Endodermal cell (in vitro differentiated cells): ENCODE data around the gene BAHCC1. TPM values are rescaled to one million over a fixed set of nuclear protein-coding genes. Genes with fewer than 3 reads are reported as not detected.
A peak's percentile ranks its signal among the peaks of the same experiment; 100 is the strongest.

ENCODE experiments used
- DNase-seq: peaks from one replicate; pipeline ENCODE4 v3.0.0-alpha.2; 2017
- H3K27ac ChIP-seq: 2 replicates; pipeline ENCODE4 v1.5.1; 2013; ENCODE audit warnings: mild to moderate bottlenecking, low read depth, low read length, moderate library complexity
- H3K27me3 ChIP-seq: 2 replicates; pipeline ENCODE4 v1.6.1; 2013; ENCODE audit warnings: mild to moderate bottlenecking, low read length, moderate library complexity; ENCODE audit not compliant: insufficient read depth, control insufficient read depth, poor library complexity, severe bottlenecking
- H3K36me3 ChIP-seq: 2 replicates; pipeline ENCODE4 v1.7.0; 2013; ENCODE audit warnings: mild to moderate bottlenecking, low read length, moderate library complexity; ENCODE audit not compliant: control insufficient read depth, insufficient read depth
- H3K4me1 ChIP-seq: one replicate; pipeline ENCODE4 v1.7.0; 2013; ENCODE audit warnings: low read length; ENCODE audit not compliant: control insufficient read depth, insufficient read depth
- H3K4me3 ChIP-seq: 2 replicates; pipeline ENCODE4 v1.5.1; 2013; ENCODE audit warnings: mild to moderate bottlenecking, low read length, moderate library complexity
- H3K9ac ChIP-seq: 2 replicates; pipeline ENCODE4 v1.6.1; 2013; ENCODE audit warnings: mild to moderate bottlenecking, low read length, moderate library complexity; ENCODE audit not compliant: poor library complexity, severe bottlenecking; ENCODE audit errors: extremely low read depth
- H3K9me3 ChIP-seq: 2 replicates; pipeline ENCODE4 v1.6.1; 2013; ENCODE audit warnings: mild to moderate bottlenecking, low read length, moderate library complexity; ENCODE audit not compliant: control insufficient read depth
- H3K27ac Mint-ChIP-seq: 2 replicates; pipeline ENCODE4 v1.8.0; 2020; ENCODE audit warnings: mixed read lengths
- H3K27me3 Mint-ChIP-seq: 2 replicates; pipeline ENCODE4 v1.8.0; 2021; ENCODE audit warnings: mild to moderate bottlenecking, mixed read lengths; ENCODE audit not compliant: insufficient read depth
- H3K36me3 Mint-ChIP-seq: 2 replicates; pipeline ENCODE4 v1.8.0; 2020; ENCODE audit warnings: low read depth, mixed read lengths
- H3K4me1 Mint-ChIP-seq: 2 replicates; pipeline ENCODE4 v1.8.0; 2020; ENCODE audit warnings: mixed read lengths
- H3K4me3 Mint-ChIP-seq: 2 replicates; pipeline ENCODE4 v1.8.0; 2020; ENCODE audit warnings: mild to moderate bottlenecking, moderate library complexity, mixed read lengths
- H3K9me3 Mint-ChIP-seq: 2 replicates; pipeline ENCODE4 v1.8.0; 2020; ENCODE audit warnings: mild to moderate bottlenecking, mixed read lengths
- WGBS, 2 experiments: methylation state at CpG; one replicate each; pipeline versions ENCODE4 v1.1.5 to v1.1.7; 2013; ENCODE audit warnings: missing lambda C conversion rate in 2 of 2, mixed read lengths in 1 of 2; ENCODE audit not compliant: insufficient coverage in 1 of 2, insufficient read length in 1 of 2; 5-methylcytosine and 5-hydroxymethylcytosine counted together
- total RNA-seq, 2 donors: library from RNA; stranded (reverse); fragmentation: NEBNext Ultra II Directional in 1 of 2; extraction: Animal tissue kit (Norgen Biotek cat#: 25700) in 1 of 2; gene quantifications; 2 replicates in 1 of 2; 3 replicates in 1 of 2; pipeline ENCODE4 v1.2.1, GENCODE V29; 2021
- TF ChIP-seq, protein P1 (sequence below): fragments of 200-600 bp; sonication (generic); conservative IDR thresholded peaks from 2 replicates; pipeline ENCODE4 v1.5.0; 2021; ENCODE audit warnings: antibody characterized with exemption, mild to moderate bottlenecking

BAHCC1 gene
- total RNA-seq, 2 donors from 2014 or later, result 63.9 to 78.1 TPM

DNA sequence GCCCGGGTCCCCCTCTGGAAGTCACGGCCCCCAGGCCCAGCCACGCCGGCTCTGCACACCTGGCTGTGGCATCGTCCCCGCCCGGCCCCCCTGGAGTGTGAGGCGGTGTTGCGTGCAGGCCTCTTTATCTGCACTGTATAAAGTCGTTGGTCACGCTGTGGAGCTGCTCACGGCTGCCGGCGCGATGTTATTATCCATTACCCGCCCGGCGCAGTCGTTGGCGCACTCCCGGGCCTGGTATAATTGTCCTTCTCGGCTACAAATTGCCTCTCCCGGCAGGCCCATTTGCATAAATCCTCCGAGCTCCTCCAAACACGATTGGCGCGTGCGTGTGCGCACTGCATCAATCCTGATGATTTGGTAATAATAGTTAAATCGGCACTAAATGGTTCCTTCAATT is 57.8 kb downstream of the BAHCC1 start:
- H3K36me3 Mint-ChIP-seq, result peaks cover 10% of the 10 kb centered on the region
- WGBS, 2 experiments, result 94 to 95% methylated on average over 26 to 30 of the region's 30 CpGs
- Histone ChIP-seq H3K9ac (no peak overlapping the region), H3K27me3 (no peaks in the 10 kb centered on the region), H3K9me3 (no peaks in the 10 kb centered on the region), H3K4me1 (peaks cover 5% of the 10 kb centered on the region), H3K27ac (peak overlapping the region; percentile 32), H3K4me3 (no peak overlapping the region), H3K36me3 (no peaks in the 10 kb centered on the region)
- H3K27ac Mint-ChIP-seq, result no peak overlapping the region
- DNase-seq, result no peak
- TF ChIP-seq, protein P1, sequence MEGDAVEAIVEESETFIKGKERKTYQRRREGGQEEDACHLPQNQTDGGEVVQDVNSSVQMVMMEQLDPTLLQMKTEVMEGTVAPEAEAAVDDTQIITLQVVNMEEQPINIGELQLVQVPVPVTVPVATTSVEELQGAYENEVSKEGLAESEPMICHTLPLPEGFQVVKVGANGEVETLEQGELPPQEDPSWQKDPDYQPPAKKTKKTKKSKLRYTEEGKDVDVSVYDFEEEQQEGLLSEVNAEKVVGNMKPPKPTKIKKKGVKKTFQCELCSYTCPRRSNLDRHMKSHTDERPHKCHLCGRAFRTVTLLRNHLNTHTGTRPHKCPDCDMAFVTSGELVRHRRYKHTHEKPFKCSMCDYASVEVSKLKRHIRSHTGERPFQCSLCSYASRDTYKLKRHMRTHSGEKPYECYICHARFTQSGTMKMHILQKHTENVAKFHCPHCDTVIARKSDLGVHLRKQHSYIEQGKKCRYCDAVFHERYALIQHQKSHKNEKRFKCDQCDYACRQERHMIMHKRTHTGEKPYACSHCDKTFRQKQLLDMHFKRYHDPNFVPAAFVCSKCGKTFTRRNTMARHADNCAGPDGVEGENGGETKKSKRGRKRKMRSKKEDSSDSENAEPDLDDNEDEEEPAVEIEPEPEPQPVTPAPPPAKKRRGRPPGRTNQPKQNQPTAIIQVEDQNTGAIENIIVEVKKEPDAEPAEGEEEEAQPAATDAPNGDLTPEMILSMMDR, result no peak
- no peaks in the 10 kb centered on the region for H3K27me3 Mint-ChIP-seq
- no peaks in the 10 kb centered on the region for H3K9me3 Mint-ChIP-seq
- H3K4me1 Mint-ChIP-seq, result no peaks in the 10 kb centered on the region
- H3K4me3 Mint-ChIP-seq, result no peak overlapping the region

DNA sequence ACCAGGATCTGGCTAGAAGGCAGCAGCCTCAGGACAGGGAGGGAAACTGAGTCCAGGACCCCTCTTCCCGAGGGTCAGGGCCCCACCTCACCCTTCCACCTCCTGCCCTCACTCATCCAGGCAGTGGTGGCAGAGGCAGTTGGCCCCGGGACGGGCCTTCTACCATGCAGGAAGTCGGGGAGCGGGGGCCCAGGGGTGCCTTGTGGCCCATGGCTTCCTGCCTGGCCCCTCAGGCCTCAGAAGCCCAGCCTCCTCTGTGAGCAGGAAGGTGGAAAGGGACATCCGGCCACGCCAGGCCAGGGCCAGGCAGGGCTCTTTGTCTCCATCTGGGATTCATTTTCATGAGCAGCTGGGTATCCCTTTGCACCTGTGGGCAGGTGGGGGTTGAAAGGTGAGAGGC is 58.5 kb downstream of the BAHCC1 start:
- H3K9ac ChIP-seq, result no peak overlapping the region
- TF ChIP-seq, protein P1, result no peak
- H3K9me3 ChIP-seq, result no peaks in the 10 kb centered on the region
- Mint-ChIP-seq H3K4me3 (no peak overlapping the region), H3K4me1 (no peaks in the 10 kb centered on the region), H3K9me3 (no peaks in the 10 kb centered on the region), H3K27me3 (no peaks in the 10 kb centered on the region), H3K27ac (no peak overlapping the region), H3K36me3 (peaks cover 10% of the 10 kb centered on the region)
- no peaks in the 10 kb centered on the region for H3K36me3 ChIP-seq
- peaks cover 5% of the 10 kb centered on the region for H3K4me1 ChIP-seq
- DNase-seq, result no peak
- no peaks in the 10 kb centered on the region for H3K27me3 ChIP-seq
- H3K4me3 ChIP-seq, result no peak overlapping the region
- H3K27ac ChIP-seq, result no peak overlapping the region
- WGBS, 2 experiments, result 91 to 100% methylated on average over 4 to 7 of the region's 7 CpGs

DNA sequence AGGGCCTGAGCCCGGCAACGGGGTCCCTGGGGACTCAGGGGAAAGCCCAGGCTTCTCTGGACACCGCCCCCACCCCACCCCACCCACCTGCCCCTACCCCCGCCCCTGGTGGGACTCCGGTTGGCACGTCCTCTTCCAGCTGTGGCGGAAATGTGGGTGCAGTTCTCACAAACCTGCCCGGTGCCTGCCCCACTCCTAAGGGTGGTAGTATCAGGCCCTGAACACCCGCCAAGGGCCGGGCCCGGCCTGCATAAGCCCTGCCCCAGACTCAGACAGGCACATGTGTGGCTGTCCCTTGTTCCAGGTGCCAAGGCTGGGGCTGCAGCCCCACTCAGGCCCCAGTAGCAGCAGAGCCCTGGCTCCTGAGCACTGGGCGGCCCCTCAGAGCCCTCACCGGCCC is 59.2 kb downstream of the BAHCC1 start:
- peaks cover 5% of the 10 kb centered on the region for H3K4me1 ChIP-seq
- no peak overlapping the region for H3K4me3 ChIP-seq
- Mint-ChIP-seq H3K27ac (no peak overlapping the region), H3K36me3 (peaks cover 10% of the 10 kb centered on the region), H3K4me1 (no peaks in the 10 kb centered on the region), H3K27me3 (no peaks in the 10 kb centered on the region), H3K4me3 (no peak overlapping the region), H3K9me3 (no peaks in the 10 kb centered on the region)
- TF ChIP-seq, protein P1, result no peak
- H3K9ac ChIP-seq, result no peak overlapping the region
- DNase-seq, result no peak
- H3K27me3 ChIP-seq, result no peaks in the 10 kb centered on the region
- H3K9me3 ChIP-seq, result no peaks in the 10 kb centered on the region
- H3K36me3 ChIP-seq, result no peaks in the 10 kb centered on the region
- 95 to 98% methylated on average over 7 to 12 of the region's 13 CpGs for WGBS, 2 experiments
- H3K27ac ChIP-seq, result no peak overlapping the region
